Activated CD4-positive, alpha-beta T cell treated with anti-CD3 and anti-CD28 coated beads for 36 hours (primary cell): ENCODE results near the gene MKLN1. TPM values are rescaled to one million over a fixed set of nuclear protein-coding genes. Genes with fewer than 3 reads are reported as not detected.

Experiments
- total RNA-seq, 2 experiments: library from RNA; stranded (reverse); gene quantifications; one replicate each; pipeline ENCODE4 v1.2.3, GENCODE V29; 2021

The MKLN1 gene
- total RNA-seq, 2 experiments from 2014 or later, result 40.1 to 42.9 TPM

Other genes with a start within 250 kb of the MKLN1 start
- under 1 TPM; 0.48 to 0.49 TPM for gene PODXL, start 228.8 kb downstream of the MKLN1 start, total RNA-seq